K562 (cell line): Measurements from ENCODE around the gene SPTAN1. TPM values are rescaled to one million over a fixed set of nuclear protein-coding genes. Genes with fewer than 3 reads are reported as not detected.

ENCODE experiments used
- ADNP ChIP-seq: fragments of 200-800 bp; sonication (Bioruptor generic); IDR thresholded peaks from 2 replicates; pipeline ENCODE4 v1.6.1; 2016; ENCODE audit warnings: missing genetic modification characterization, missing compliant biosample characterization
- ATF7 ChIP-seq: fragments of 450-650 bp; IDR thresholded peaks from 2 replicates; pipeline ENCODE4 v1.7.1; 2014; ENCODE audit warnings: mild to moderate bottlenecking, moderate library complexity
- ETV1 ChIP-seq: fragments of 450-650 bp; conservative IDR thresholded peaks from 2 replicates; pipeline ENCODE4 v1.6.1; 2016; ENCODE audit warnings: missing genetic modification characterization, control low read depth, low read depth, missing compliant biosample characterization
- FOSL1 ChIP-seq: fragments of 200-800 bp; sonication (Bioruptor generic); conservative IDR thresholded peaks from 2 replicates; pipeline ENCODE4 v1.6.1; 2016; ENCODE audit warnings: missing genetic modification characterization, missing compliant biosample characterization
- KAT2B ChIP-seq: IDR thresholded peaks from one replicate; pipeline ENCODE4 v1.6.1; 2012; ENCODE audit warnings: low read depth, mild to moderate bottlenecking, control low read depth, inconsistent platforms, low read length, moderate library complexity
- LARP7 ChIP-seq: fragments of 450-650 bp; IDR thresholded peaks from 2 replicates; pipeline ENCODE4 v1.6.1; 2016
- MAFG ChIP-seq: fragments of 450-650 bp; conservative IDR thresholded peaks from 2 replicates; pipeline ENCODE4 v1.6.1; 2016; ENCODE audit warnings: missing genetic modification characterization, missing compliant biosample characterization
- MTA2 ChIP-seq: fragments of 450-650 bp; IDR thresholded peaks from 2 replicates; pipeline ENCODE4 v1.6.1; 2016; ENCODE audit warnings: low read depth
- NFXL1 ChIP-seq: fragments of 450-650 bp; formaldehyde crosslinking; IDR thresholded peaks from 2 replicates; pipeline ENCODE4 v1.4.0; 2021; ENCODE audit warnings: mild to moderate bottlenecking
- SMAD1 ChIP-seq: fragments of 150-350 bp; IDR thresholded peaks from 2 replicates; pipeline ENCODE4 v1.6.1; 2014; ENCODE audit warnings: low read length, low read depth; ENCODE audit not compliant: partially characterized antibody
- SMARCA4 ChIP-seq: fragments of 450-650 bp; IDR thresholded peaks from 2 replicates; pipeline ENCODE4 v1.6.1; 2016
- TAL1 ChIP-seq: fragments of 450-650 bp; IDR thresholded peaks from 2 replicates; pipeline ENCODE4 v1.6.1; 2016; ENCODE audit warnings: mild to moderate bottlenecking
- TCF7L2 ChIP-seq: fragments of 150-350 bp; IDR thresholded peaks from 2 replicates; pipeline ENCODE4 v1.6.1; 2016; ENCODE audit warnings: low read depth, mild to moderate bottlenecking, low read length, moderate library complexity
- ZNF140 ChIP-seq: fragments of 250-450 bp; sonication (Bioruptor Pico); IDR thresholded peaks from 2 replicates; pipeline ENCODE4 v1.8.0; 2021; ENCODE audit warnings: moderate library complexity, mild to moderate bottlenecking, inconsistent platforms
- ZNF280A ChIP-seq: fragments of 450-650 bp; IDR thresholded peaks from 2 replicates; pipeline ENCODE4 v1.6.1; 2018; ENCODE audit warnings: mild to moderate bottlenecking, low read depth; ENCODE audit not compliant: partially characterized antibody
- ZNF347 ChIP-seq: fragments of 450-650 bp; formaldehyde crosslinking; IDR thresholded peaks from 2 replicates; pipeline ENCODE4 v1.4.0; 2020; ENCODE audit warnings: low read depth, mild to moderate bottlenecking, moderate library complexity
- polyA plus RNA-seq, 8 experiments: library from polyadenylated mRNA; depleted of rRNA in 4 of 8; stranded (reverse) in 5 of 8; unstranded in 3 of 8; fragments of >200 nt; fragmentation: Nextera tagmentation in 2 of 8; fragmentation: Illumina TruSeq in 1 of 8; extraction: Ambion mirVana in 2 of 8; extraction: Trizol in 1 of 8; gene quantifications; 2 replicates each; pipeline versions ENCODE4 v1.2.1 to v1.2.3, GENCODE V29; 2011 to 2014; ENCODE audit warnings: inconsistent platforms in 1 of 8, missing spikeins in 1 of 8
- total RNA-seq, 7 experiments: library from RNA; depleted of rRNA in 6 of 7; stranded (reverse); fragments of >200 nt in 6 of 7; fragmentation: Illumina TruSeq in 2 of 7; extraction: Trizol in 2 of 7; gene quantifications; 2 replicates each; pipeline versions ENCODE4 v1.2.1 to v1.2.3, GENCODE V29; 2011 to 2021; ENCODE audit warnings: low replicate concordance in 1 of 7
- TF ChIP-seq, protein P1 (sequence below): IDR thresholded peaks from 2 replicates; pipeline ENCODE4 v1.6.1; 2012; ENCODE audit warnings: low read depth, low read length, improper control_type of control experiment, borderline replicate concordance
- TF ChIP-seq, protein P2 (sequence below), 2 experiments: fragments of 450-650 bp in 1 of 2; sonication (generic) in 1 of 2; formaldehyde crosslinking in 1 of 2; IDR thresholded peaks in 1 of 2; conservative IDR thresholded peaks in 1 of 2; 2 replicates each; pipeline versions ENCODE4 v1.6.1 to v1.8.1; 2016 to 2023; ENCODE audit warnings: mild to moderate bottlenecking in 2 of 2, moderate library complexity in 2 of 2, inconsistent platforms in 1 of 2, missing genetic modification reagents in 1 of 2
- TF ChIP-seq, protein P3 (sequence below): sonication (generic); formaldehyde crosslinking; IDR thresholded peaks from 2 replicates; pipeline ENCODE4 v1.8.0; 2022; ENCODE audit warnings: mild to moderate bottlenecking, missing genetic modification reagents

Gene SPTAN1
- total and polyA plus RNA-seq, 9 of the 15 experiments (the other 6 are each of a cell fraction or from before 2014, with no cell fraction given) = 1.5 to 13.5 (median 6.8) TPM

- TF ChIP-seq ZNF347 (CRISPR knock-in tag) (0 out of 2 replicates have a peak, but pooled peaks have one; percentile 76), ADNP (tag) (no peak), ZNF140 (no peak), ATF7 (peak; percentile 76), TAL1 (peak; percentile 99), MTA2 (peak; percentile 98), ZNF280A (no peak), TCF7L2 (peak; percentile 83), NFXL1 (CRISPR knock-in tag) (0 out of 2 replicates have a peak, but pooled peaks have one; percentile 43), LARP7 (no peak), ETV1 (tag) (peak; percentile 80), FOSL1 (tag) (peak; percentile 89), SMARCA4 (peak; percentile 94), SMAD1 (peak; percentile 46), KAT2B (no peak), MAFG (tag) (0 out of 2 replicates have a peak, but pooled peaks have one; percentile 4)
- TF ChIP-seq, protein P1, sequence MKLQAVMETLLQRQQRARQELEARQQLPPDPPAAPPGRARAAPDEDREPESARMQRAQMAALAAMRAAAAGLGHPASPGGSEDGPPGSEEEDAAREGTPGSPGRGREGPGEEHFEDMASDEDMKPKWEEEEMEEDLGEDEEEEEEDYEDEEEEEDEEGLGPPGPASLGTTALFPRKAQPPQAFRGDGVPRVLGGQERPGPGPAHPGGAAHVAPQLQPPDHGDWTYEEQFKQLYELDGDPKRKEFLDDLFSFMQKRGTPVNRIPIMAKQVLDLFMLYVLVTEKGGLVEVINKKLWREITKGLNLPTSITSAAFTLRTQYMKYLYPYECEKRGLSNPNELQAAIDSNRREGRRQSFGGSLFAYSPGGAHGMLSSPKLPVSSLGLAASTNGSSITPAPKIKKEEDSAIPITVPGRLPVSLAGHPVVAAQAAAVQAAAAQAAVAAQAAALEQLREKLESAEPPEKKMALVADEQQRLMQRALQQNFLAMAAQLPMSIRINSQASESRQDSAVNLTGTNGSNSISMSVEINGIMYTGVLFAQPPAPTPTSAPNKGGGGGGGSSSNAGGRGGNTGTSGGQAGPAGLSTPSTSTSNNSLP = 0 out of 2 replicates have a peak, but pooled peaks have one; percentile 35
- TF ChIP-seq, protein P2, sequence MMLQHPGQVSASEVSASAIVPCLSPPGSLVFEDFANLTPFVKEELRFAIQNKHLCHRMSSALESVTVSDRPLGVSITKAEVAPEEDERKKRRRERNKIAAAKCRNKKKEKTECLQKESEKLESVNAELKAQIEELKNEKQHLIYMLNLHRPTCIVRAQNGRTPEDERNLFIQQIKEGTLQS (IDR thresholded peaks at IDR 0.05) = peak; percentile 92
- TF ChIP-seq, protein P2 (CRISPR knock-in tag; conservative IDR thresholded peaks at IDR 0.05) = no peak
- TF ChIP-seq, protein P3, sequence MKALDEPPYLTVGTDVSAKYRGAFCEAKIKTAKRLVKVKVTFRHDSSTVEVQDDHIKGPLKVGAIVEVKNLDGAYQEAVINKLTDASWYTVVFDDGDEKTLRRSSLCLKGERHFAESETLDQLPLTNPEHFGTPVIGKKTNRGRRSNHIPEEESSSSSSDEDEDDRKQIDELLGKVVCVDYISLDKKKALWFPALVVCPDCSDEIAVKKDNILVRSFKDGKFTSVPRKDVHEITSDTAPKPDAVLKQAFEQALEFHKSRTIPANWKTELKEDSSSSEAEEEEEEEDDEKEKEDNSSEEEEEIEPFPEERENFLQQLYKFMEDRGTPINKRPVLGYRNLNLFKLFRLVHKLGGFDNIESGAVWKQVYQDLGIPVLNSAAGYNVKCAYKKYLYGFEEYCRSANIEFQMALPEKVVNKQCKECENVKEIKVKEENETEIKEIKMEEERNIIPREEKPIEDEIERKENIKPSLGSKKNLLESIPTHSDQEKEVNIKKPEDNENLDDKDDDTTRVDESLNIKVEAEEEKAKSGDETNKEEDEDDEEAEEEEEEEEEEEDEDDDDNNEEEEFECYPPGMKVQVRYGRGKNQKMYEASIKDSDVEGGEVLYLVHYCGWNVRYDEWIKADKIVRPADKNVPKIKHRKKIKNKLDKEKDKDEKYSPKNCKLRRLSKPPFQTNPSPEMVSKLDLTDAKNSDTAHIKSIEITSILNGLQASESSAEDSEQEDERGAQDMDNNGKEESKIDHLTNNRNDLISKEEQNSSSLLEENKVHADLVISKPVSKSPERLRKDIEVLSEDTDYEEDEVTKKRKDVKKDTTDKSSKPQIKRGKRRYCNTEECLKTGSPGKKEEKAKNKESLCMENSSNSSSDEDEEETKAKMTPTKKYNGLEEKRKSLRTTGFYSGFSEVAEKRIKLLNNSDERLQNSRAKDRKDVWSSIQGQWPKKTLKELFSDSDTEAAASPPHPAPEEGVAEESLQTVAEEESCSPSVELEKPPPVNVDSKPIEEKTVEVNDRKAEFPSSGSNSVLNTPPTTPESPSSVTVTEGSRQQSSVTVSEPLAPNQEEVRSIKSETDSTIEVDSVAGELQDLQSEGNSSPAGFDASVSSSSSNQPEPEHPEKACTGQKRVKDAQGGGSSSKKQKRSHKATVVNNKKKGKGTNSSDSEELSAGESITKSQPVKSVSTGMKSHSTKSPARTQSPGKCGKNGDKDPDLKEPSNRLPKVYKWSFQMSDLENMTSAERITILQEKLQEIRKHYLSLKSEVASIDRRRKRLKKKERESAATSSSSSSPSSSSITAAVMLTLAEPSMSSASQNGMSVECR (CRISPR knock-in tag) = peak; percentile 54; the same call in 1 of the 2 replicates
Observed at GRCh38 chr9:128558431-128559310, 6.3 kb downstream of the SPTAN1 start (continued).
